Measurements from ENCODE around the gene ODR4.
"Not testable (repeated sequence)": the region's sequence is repeated elsewhere in the genome, so short reads cannot be mapped to it uniquely, and the experiment has no call there.

ODR4 gene

GRCh38 chr1:186375152-186375928 lies at the start of gene ODR4, which contains the start of gene TPR:
TSS of gene ODR4 (plus strand) at chr1:186375838. CDS start at chr1:186379786, 3,948 bp downstream.
TSS of gene TPR (minus strand) at chr1:186375253. CDS start at chr1:186375028, 225 bp downstream.
- DNase-seq (ENCODE audit: low read depth, low spot score): peak; percentile 100

- DNase-seq (ENCODE audit: low read depth, low spot score): no peak
Measured at GRCh38 chr1:186326009-186326408, 49.6 kb upstream of the ODR4 start.

GRCh38 chr1:186327331-186327730 lies 48.3 kb upstream of the ODR4 start:
- no peak for DNase-seq (ENCODE audit: low read depth, low spot score)

- no peak for DNase-seq (ENCODE audit: low read depth, low spot score)
Measured at GRCh38 chr1:186330758-186331157, 44.9 kb upstream of the ODR4 start.

- no peak for DNase-seq (ENCODE audit: low read depth, low spot score)
Measured at GRCh38 chr1:186337554-186337953, 38.1 kb upstream of the ODR4 start.

- no peak for DNase-seq (ENCODE audit: low read depth, low spot score)
Measured at GRCh38 chr1:186340772-186341171, 34.9 kb upstream of the ODR4 start.

GRCh38 chr1:186347837-186348691 lies 27.6 kb upstream of the ODR4 start:
- peak; percentile 87 for DNase-seq (ENCODE audit: low read depth, low spot score)

- DNase-seq (ENCODE audit: low read depth, low spot score): no peak
Measured at GRCh38 chr1:186374303-186375151, 1.1 kb upstream of the ODR4 start.

GRCh38 chr1:186375929-186376319 lies 286 bp downstream of the ODR4 start:
- DNase-seq (ENCODE audit: low read depth, low spot score): no peak

GRCh38 chr1:186386725-186387383 lies 11.2 kb downstream of the ODR4 start:
- no peak for DNase-seq (ENCODE audit: low read depth, low spot score)

GRCh38 chr1:186390925-186391324 lies 15.3 kb downstream of the ODR4 start:
- no peak for DNase-seq (ENCODE audit: low read depth, low spot score)

- DNase-seq (ENCODE audit: low read depth, low spot score): no peak
Measured at GRCh38 chr1:186391841-186392240, 16.2 kb downstream of the ODR4 start.

GRCh38 chr1:186392711-186393110 lies 17.1 kb downstream of the ODR4 start:
- not testable (repeated sequence) for DNase-seq (ENCODE audit: low read depth, low spot score)

- DNase-seq (ENCODE audit: low read depth, low spot score): not testable (repeated sequence)
Measured at GRCh38 chr1:186401446-186401845, 25.8 kb downstream of the ODR4 start.

- DNase-seq (ENCODE audit: low read depth, low spot score): no peak
Measured at GRCh38 chr1:186403632-186404031, 28.0 kb downstream of the ODR4 start.

GRCh38 chr1:186404454-186405051 lies 28.9 kb downstream of the ODR4 start:
- DNase-seq (ENCODE audit: low read depth, low spot score): no peak

- no peak for DNase-seq (ENCODE audit: low read depth, low spot score)
Measured at GRCh38 chr1:186409091-186409490, 33.5 kb downstream of the ODR4 start.

- DNase-seq (ENCODE audit: low read depth, low spot score): no peak
Measured at GRCh38 chr1:186413319-186413718, 37.7 kb downstream of the ODR4 start.

GRCh38 chr1:186418503-186418902 lies 42.9 kb downstream of the ODR4 start:
- DNase-seq (ENCODE audit: low read depth, low spot score): no peak

GRCh38 chr1:186420311-186420710 lies 44.7 kb downstream of the ODR4 start:
- no peak for DNase-seq (ENCODE audit: low read depth, low spot score)

- no peak for DNase-seq (ENCODE audit: low read depth, low spot score)
Measured at GRCh38 chr1:186420923-186421322, 45.3 kb downstream of the ODR4 start.
